ENCODE results near the gene NR4A1. TPM values are rescaled to one million over a fixed set of nuclear protein-coding genes. Genes with fewer than 3 reads are reported as not detected.

NR4A1 gene
- total RNA-seq, 2 donors from 2014 or later, result 85.6 to 172 TPM

Other genes starting within 250 kb of the NR4A1 start
- under 1 TPM; 0.39 to 0.47 TPM for gene FIGNL2, start 202.7 kb upstream of the NR4A1 start, total RNA-seq
- gene ANKRD33, start 163.3 kb upstream of the NR4A1 start, total RNA-seq, result not detected
- 10 to 100 TPM; 44.0 to 65.2 TPM for gene ACVRL1, start 143.9 kb upstream of the NR4A1 start, total RNA-seq
- gene ACVR1B, start 99.7 kb upstream of the NR4A1 start, total RNA-seq, result 10 to 100 TPM; 13.0 to 19.3 TPM
- 10 to 100 TPM; 25.3 to 44.0 TPM for gene TAMALIN, start 44.5 kb upstream of the NR4A1 start, total RNA-seq
- 10 to 100 TPM; 25.2 to 28.7 TPM for gene ATG101, start 18.5 kb downstream of the NR4A1 start, total RNA-seq
- gene SMIM41, start 28.3 kb downstream of the NR4A1 start, total RNA-seq, result under 1 TPM in 1 of 2 donors, not detected in 1; 0.27 TPM
- under 1 TPM in 1 of 2 donors, not detected in 1; 0.44 TPM for gene KRT80, start 140.6 kb downstream of the NR4A1 start, total RNA-seq
- gene KRT7, start 181.8 kb downstream of the NR4A1 start, total RNA-seq, result 10 to 100 TPM in 1 of 2 donors, 1 to 10 TPM in 1; 1.0 to 34.3 TPM
- gene KRT86, start 223.2 kb downstream of the NR4A1 start, total RNA-seq, result not detected
- not detected for gene KRT81, start 240.1 kb downstream of the NR4A1 start, total RNA-seq